Endothelial cell (in vitro differentiated cells): ENCODE data around the gene P2RX2. TPM values are rescaled to one million over a fixed set of nuclear protein-coding genes. Genes with fewer than 3 reads are reported as not detected.

ENCODE experiments used
- DNase-seq: peaks from one replicate; pipeline ENCODE4 v3.0.0; 2021; ENCODE audit warnings: low spot score
- H3K27ac Mint-ChIP-seq: one replicate; pipeline ENCODE4 v1.8.0; 2021; ENCODE audit warnings: mixed read lengths, inconsistent platforms; ENCODE audit not compliant: unreplicated experiment
- H3K27me3 Mint-ChIP-seq: one replicate; pipeline ENCODE4 v1.8.0; 2021; ENCODE audit warnings: mild to moderate bottlenecking, moderate library complexity, mixed read lengths, inconsistent platforms; ENCODE audit not compliant: unreplicated experiment
- H3K36me3 Mint-ChIP-seq: one replicate; pipeline ENCODE4 v1.8.0; 2021; ENCODE audit warnings: mild to moderate bottlenecking, low read depth, mixed read lengths, inconsistent platforms; ENCODE audit not compliant: unreplicated experiment
- H3K4me1 Mint-ChIP-seq: one replicate; pipeline ENCODE4 v1.8.0; 2021; ENCODE audit warnings: mild to moderate bottlenecking, mixed read lengths, inconsistent platforms; ENCODE audit not compliant: unreplicated experiment
- H3K4me3 Mint-ChIP-seq: one replicate; pipeline ENCODE4 v1.8.0; 2021; ENCODE audit warnings: mild to moderate bottlenecking, mixed read lengths, inconsistent platforms; ENCODE audit not compliant: unreplicated experiment
- H3K9me3 Mint-ChIP-seq: one replicate; pipeline ENCODE4 v1.8.0; 2021; ENCODE audit warnings: mixed read lengths, inconsistent platforms; ENCODE audit not compliant: unreplicated experiment
- CTCF ChIP-seq: fragments of 200-600 bp; sonication (generic); IDR thresholded peaks from one replicate; pipeline ENCODE4 v1.5.0; 2021; ENCODE audit warnings: antibody characterized with exemption; ENCODE audit not compliant: unreplicated experiment
- total RNA-seq: library from RNA; stranded (reverse); fragmentation: NEBNext Ultra II Directional; extraction: Animal tissue kit (Norgen Biotek cat#: 25700); gene quantifications from one replicate; pipeline ENCODE4 v1.2.1, GENCODE V29; 2021; ENCODE audit not compliant: unreplicated experiment

Gene P2RX2
- total RNA-seq, 1 donor from 2014 or later, result not detected

- no peak for DNase-seq
- no peak for TF ChIP-seq CTCF
- Mint-ChIP-seq H3K27me3 (peaks cover 8% of the 10 kb centered on the region), H3K9me3 (no peaks in the 10 kb centered on the region), H3K4me3 (no peak overlapping the region), H3K36me3 (no peaks in the 10 kb centered on the region), H3K4me1 (peaks cover 4% of the 10 kb centered on the region), H3K27ac (no peak overlapping the region)
Measured at GRCh38 chr12:132588319-132588718, 30.3 kb upstream of the P2RX2 start.

- H3K4me3 Mint-ChIP-seq, result no peak overlapping the region
- no peaks in the 10 kb centered on the region for H3K9me3 Mint-ChIP-seq
- no peak for TF ChIP-seq CTCF
- H3K27ac Mint-ChIP-seq, result no peak overlapping the region
- H3K27me3 Mint-ChIP-seq, result peaks cover 7% of the 10 kb centered on the region
- H3K4me1 Mint-ChIP-seq, result peaks cover 5% of the 10 kb centered on the region
- H3K36me3 Mint-ChIP-seq, result peaks cover 4% of the 10 kb centered on the region
- no peak for DNase-seq
Measured at GRCh38 chr12:132588821-132589669, 29.5 kb upstream of the P2RX2 start.

DNA sequence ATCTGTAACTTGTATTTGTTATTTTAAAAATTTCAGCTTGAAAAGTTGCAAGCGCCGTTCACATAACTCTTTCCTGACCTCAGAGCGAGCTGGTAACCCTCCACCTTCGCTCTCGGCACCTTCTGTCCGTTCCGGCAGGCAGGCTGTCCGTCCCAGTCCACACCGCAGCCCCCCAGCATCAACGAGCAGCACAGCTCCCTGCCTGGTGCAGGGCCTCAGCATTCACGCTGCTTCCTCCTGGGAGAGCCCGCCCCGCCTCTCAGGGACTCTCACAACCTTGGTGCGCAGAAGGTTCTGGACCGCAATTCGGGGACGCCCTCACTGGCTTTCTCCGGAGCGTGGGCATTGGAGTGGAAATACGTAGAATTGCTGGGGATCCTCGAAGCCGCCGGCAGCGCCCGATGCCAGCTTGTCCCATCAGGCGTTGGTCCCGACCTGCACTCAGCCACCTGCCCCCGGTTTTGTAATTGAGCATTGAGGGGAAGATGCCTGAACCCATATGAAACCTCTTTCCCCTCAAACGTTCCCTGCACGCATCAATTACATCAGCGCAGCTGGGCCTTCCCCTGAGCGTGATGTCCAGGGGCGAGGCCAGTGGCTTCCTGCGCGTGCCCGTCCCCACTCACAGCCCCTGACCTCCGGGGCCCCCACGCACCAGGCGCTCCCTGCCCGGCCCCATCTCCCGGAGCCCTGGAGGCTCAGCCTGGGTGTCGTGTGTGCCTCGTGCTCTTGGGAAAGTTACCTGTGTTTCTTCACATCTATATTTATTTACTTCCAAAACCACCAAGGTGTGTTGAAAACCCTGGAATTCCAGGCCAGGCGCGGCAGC is 27.3 kb upstream of the P2RX2 start:
- DNase-seq, result no peak
- no peak for TF ChIP-seq CTCF
- Mint-ChIP-seq H3K27ac (no peak overlapping the region), H3K27me3 (peaks cover 3% of the 10 kb centered on the region), H3K36me3 (peaks cover 4% of the 10 kb centered on the region), H3K4me3 (no peak overlapping the region), H3K9me3 (no peaks in the 10 kb centered on the region), H3K4me1 (peaks cover 6% of the 10 kb centered on the region)

DNA sequence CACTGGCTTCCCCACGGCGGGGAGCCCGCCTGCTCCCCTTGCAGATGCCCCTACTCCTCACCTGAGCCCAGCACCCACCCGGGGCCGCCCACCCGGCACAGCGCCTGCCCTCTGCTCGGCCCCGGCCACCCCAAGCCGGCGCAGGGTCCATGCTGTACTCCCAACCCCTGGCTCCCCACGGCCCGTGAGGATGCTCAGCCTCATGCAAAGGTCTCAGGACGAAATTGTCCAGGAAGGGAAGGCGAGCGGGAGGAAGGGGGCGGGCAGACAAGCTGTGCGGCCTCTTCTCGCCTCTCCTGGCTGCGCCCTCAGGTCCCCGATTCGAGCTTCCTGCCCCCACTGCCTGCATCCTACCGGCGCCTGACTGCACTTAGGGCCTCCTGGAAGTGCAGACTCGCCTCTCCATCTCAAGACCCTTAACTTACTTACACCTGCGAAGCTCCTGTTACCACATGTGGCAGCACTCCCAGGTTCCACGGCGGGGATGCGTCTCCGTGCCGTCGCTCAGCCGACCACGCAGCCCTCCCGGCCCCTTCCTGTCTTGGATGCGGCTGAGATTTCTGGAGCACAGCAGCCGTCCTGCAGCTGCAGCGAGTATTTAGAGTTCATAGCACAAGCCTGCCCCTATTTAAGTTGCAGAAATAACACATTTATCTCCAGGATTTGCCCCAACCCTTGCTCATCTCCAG is 26.1 kb upstream of the P2RX2 start:
- Mint-ChIP-seq H3K9me3 (no peaks in the 10 kb centered on the region), H3K27ac (no peak overlapping the region), H3K27me3 (peaks cover 6% of the 10 kb centered on the region), H3K4me1 (peaks cover 9% of the 10 kb centered on the region), H3K36me3 (peaks cover 8% of the 10 kb centered on the region), H3K4me3 (no peak overlapping the region)
- DNase-seq, result no peak
- TF ChIP-seq CTCF, result no peak
